GM12873 (cell line): ENCODE results near the gene NOP9.

ENCODE experiments used
- TF ChIP-seq, protein P1 (sequence below): IDR thresholded peaks from 2 replicates; pipeline ENCODE4 v1.5.1; 2012; ENCODE audit warnings: low read depth, mild to moderate bottlenecking, moderate library complexity, low read length, control low read depth; ENCODE audit not compliant: insufficient read depth; ENCODE audit errors: missing control alignments

The NOP9 gene

DNA sequence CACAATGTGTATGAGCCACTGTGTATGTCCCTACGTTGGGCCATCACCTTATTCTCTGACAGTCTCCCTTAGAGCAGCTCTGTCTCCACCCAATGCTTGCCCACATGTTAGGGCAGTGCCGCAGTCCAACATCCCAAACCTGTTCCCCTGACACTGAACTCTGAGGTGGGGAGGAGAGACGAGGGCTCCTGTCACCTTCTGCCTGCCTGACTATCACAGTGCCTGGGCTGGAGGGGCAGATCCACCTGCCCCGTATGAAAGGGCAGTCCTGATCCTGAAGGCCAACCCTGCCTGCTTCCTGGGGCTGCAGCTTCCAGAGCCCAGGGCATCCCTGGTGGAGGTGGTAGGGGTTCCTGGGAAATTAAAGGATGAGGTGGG is 38.9 kb upstream of the NOP9 start:
- TF ChIP-seq, protein P1, sequence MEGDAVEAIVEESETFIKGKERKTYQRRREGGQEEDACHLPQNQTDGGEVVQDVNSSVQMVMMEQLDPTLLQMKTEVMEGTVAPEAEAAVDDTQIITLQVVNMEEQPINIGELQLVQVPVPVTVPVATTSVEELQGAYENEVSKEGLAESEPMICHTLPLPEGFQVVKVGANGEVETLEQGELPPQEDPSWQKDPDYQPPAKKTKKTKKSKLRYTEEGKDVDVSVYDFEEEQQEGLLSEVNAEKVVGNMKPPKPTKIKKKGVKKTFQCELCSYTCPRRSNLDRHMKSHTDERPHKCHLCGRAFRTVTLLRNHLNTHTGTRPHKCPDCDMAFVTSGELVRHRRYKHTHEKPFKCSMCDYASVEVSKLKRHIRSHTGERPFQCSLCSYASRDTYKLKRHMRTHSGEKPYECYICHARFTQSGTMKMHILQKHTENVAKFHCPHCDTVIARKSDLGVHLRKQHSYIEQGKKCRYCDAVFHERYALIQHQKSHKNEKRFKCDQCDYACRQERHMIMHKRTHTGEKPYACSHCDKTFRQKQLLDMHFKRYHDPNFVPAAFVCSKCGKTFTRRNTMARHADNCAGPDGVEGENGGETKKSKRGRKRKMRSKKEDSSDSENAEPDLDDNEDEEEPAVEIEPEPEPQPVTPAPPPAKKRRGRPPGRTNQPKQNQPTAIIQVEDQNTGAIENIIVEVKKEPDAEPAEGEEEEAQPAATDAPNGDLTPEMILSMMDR: no peak

DNA sequence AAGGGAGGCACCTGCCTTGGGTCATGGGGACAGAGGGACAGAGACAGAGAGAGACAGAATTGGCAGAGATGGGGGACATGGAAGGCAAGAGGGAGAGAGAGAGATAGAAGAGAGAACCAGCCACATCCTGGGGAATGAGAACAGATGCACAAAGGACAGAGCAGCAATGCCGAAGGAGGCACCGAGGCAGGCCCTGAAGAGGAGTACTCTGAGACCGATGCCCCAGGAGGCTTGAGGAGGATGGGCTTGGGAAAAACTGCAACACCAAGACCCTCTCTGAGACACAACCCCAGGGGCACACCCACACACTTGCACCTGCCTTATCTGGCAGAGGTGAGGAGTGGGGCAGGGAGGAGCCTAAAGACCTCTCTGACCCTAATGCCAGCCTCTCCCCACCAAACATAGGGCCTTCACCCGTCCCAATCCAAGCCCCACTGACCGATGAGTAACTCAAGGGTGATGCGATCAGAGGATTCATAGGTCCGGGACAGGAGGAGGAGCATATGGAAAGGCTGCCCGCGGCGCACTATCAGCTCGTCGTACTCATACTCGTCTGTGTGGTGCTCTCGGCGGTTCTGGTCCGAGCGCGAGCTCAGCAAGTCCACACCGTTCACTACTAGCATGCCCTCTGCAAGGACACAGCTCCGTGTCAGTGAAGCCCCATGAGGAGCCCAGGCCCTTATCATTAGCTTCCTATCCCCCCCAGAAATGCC is 38.2 kb upstream of the NOP9 start:
- TF ChIP-seq, protein P1: no peak

DNA sequence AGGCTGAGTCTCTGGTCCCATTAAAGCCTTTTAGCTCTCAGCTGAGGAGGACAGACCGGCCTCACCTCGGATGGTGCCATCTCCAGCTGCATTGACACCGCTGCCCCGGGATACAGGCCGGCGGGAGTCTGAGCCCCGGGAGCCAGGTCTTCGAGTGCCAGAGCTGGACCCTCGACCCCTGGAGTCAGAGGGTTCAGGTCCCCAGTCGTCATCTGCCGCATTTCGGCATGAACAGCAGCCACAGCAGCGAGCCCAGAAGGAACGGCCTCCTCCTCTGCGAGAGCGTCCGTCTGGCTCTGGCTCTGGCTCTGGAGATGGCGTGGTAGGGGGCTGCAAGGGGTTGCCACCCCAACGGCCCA is 37.7 kb upstream of the NOP9 start:
- TF ChIP-seq, protein P1: no peak

DNA sequence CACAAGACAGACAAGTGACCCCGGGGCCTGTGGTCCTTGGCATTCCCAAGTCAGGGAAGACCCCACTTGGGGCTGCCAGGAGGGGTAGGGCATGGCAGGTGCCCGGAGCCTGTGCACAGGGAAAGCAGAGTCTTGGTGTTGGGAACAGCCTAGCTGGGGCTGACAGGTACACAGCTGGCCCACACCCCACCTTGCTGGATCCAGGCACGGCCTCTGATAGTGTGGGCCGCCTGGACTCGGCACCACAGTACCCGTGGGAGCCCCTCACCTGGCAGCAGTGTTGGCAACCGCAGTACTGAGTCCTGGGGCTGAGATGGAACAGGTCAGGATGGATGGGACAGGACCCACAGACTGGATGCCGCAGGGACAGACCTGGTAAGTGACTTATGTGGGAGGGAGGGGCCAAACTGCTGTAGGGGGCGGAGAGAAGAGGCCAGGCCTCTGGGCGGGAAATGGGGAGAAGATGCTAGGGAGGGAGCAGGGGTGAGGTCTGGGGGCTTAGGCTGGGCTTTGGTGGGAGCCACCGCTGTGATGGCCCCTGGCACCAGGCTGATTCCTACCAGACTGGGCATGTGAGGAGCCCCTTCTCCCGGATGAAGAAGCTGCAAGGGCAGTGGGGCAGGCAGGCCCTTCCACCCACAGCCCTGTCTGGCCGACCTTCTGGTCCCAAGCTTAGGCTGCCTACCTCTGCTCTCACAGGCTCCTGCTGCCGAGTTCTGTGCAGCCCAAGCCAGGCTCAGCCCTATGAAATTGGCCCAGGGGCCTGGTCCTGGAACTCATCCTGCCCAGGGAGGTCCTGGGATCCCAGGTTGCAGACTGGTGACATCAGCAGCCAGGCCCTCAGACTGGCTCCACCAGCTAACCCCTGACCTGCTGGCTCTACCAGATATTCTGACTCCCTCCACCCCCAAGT is 36.6 kb upstream of the NOP9 start, which contains the start of gene TGM1:
TSS of gene TGM1 (minus strand) at position 357 of the 913 bp plus-strand sequence. CDS start 825 bp downstream, outside the sequence.
- TF ChIP-seq, protein P1: no peak

DNA sequence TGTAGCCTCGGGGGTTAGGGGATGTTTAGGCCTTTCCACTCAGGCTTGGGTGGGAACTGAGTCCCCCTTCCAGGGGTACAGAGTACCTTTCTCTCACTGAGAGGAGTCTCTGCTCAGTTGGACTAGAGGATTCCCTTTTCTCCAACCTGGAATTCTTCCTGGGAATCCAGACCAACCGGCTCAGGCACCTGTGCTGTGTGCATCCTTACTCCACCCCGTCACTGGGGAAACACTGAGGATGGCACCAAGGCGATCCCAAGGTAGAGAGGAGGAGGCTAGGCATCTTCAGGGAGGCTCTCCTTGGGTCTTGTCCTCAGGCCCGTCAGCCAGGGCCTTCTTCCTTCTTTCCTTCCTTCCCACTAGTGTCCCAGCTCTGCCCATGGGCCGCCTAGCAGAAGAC is 35.8 kb upstream of the NOP9 start:
- TF ChIP-seq, protein P1: no peak

DNA sequence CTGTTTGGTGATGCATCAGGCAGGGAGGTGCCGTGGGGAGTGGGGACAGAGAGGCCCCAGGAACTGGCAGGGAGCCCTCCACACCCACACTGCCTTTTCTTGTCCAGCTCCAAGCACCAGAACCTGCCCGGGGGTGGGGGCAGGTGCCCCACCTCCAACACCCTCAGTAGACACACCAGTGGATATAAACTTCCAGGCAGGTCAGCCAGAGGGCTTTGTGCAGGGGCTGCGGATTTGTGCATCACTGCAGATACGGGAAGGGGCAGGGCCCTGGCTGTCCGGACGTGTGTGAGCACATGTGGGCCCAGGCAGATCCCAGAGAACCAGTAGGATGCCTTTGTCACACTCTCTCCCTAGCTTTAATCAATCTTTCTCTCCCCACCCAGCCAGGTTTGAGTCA is 35.4 kb upstream of the NOP9 start:
- TF ChIP-seq, protein P1: no peak

DNA sequence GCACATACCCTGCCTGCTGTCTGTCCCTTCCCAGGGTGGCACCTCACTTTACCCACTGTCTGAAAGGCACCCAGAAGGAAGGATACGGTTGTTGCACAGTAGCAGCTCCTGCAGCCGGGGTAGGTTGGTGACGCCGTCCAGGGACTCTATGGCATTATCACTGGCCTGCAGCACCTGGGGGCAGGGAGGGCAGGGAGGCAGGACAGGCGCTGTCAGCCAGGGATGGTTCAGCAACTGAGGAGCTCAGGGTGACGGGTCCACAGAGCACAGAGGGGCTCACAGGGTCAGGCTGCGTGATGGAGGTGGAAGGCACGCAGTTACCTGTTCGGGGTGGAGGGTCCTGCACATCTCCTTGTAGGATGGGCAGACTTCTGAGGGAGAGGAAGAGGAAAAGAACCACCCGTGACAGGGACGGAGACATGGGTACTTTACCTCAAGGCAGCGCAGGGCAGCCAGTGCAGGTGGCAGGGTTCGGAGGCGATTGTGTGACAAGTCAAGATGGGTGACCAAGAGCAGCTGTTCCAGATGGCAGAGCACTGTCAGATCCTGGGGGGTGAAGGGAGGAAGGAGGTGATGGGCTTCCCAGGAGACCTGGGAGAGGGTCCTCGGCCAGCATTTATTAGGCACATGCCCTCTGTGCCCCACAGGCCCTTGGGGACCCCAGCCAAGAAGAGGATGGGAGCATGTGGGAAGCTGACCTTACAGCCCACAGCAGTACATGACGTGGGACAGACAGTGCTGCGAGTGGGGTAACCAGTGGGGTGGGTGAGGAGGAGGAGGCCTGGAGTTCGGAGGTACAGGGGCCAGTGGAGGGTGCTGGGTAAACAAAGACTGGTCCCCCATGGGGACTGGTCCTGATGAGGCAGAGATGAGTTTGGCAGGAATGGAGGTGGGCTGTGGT is 33.1 kb upstream of the NOP9 start:
- TF ChIP-seq, protein P1: no peak
